NT2/D1 (cell line): ENCODE measurements around the gene NRGN.

Experiments used
- DNase-seq: peaks from one replicate; pipeline ENCODE4 v3.0.0-alpha.2; 2011; ENCODE audit warnings: low read depth, low spot score
- H3K27me3 ChIP-seq: 2 replicates; pipeline ENCODE4 v1.6.0; 2011; ENCODE audit warnings: mild to moderate bottlenecking; ENCODE audit not compliant: insufficient read length, insufficient read depth
- H3K36me3 ChIP-seq: 2 replicates; pipeline ENCODE4 v1.6.1; 2011; ENCODE audit warnings: mild to moderate bottlenecking, low read length, mixed read lengths; ENCODE audit not compliant: insufficient read depth, insufficient read length
- H3K4me1 ChIP-seq: 2 replicates; pipeline ENCODE4 v1.5.1; 2011; ENCODE audit not compliant: insufficient read depth, insufficient read length
- H3K4me3 ChIP-seq: 2 replicates; pipeline ENCODE4 v1.5.1; 2011; ENCODE audit warnings: low read depth; ENCODE audit not compliant: insufficient read length
- H3K9ac ChIP-seq: 2 replicates; pipeline ENCODE4 v1.6.0; 2011; ENCODE audit warnings: low read depth; ENCODE audit not compliant: insufficient read length
- H3K9me3 ChIP-seq: 2 replicates; pipeline ENCODE4 v1.5.1; 2011; ENCODE audit warnings: mild to moderate bottlenecking, low read length; ENCODE audit not compliant: insufficient read depth
- SUZ12 ChIP-seq: IDR thresholded peaks from 2 replicates; pipeline ENCODE4 v1.6.1; 2011; ENCODE audit not compliant: insufficient read length, insufficient read depth; ENCODE audit errors: extremely low read depth
- YY1 ChIP-seq: IDR thresholded peaks from 2 replicates; pipeline ENCODE4 v1.6.1; 2011; ENCODE audit not compliant: insufficient read length, insufficient read depth
- ZNF274 ChIP-seq: IDR thresholded peaks from 2 replicates; pipeline ENCODE4 v1.6.1; 2011; ENCODE audit warnings: mild to moderate bottlenecking, low read depth, low read length

The NRGN gene

GRCh38 chr11:124742555-124742954 lies 2.8 kb downstream of the NRGN start:
- peaks cover 8% of the 10 kb centered on the region for H3K4me1 ChIP-seq
- H3K4me3 ChIP-seq, result no peak overlapping the region
- no peaks in the 10 kb centered on the region for H3K36me3 ChIP-seq
- no peak for DNase-seq
- H3K27me3 ChIP-seq, result peaks cover 88% of the 10 kb centered on the region
- no peak for TF ChIP-seq SUZ12
- no peak for TF ChIP-seq ZNF274
- TF ChIP-seq YY1, result no peak
- no peaks in the 10 kb centered on the region for H3K9me3 ChIP-seq
- no peak overlapping the region for H3K9ac ChIP-seq

DNA sequence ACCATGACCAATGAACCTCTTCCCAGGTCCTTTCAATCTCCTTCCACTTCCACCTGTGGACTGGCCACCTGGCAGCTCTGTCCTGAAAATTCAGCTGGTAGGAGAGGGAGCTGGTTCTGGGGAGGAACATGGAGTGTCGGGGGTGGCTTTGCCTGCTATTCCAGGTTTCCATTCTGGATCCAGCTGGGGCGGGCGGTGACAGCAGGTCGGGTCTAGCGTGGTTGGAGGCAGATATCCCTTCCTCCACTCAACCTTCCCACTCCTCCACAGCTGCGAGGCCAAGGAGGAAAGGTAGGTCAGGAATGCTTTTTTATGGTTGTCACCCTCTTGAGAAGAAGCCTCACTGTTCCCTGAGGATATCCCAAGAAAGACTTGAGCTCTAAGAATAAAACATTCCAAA lies 3.3 kb downstream of the NRGN start:
- DNase-seq, result no peak
- Histone ChIP-seq H3K4me1 (peaks cover 9% of the 10 kb centered on the region), H3K36me3 (no peaks in the 10 kb centered on the region), H3K9me3 (no peaks in the 10 kb centered on the region), H3K9ac (no peak overlapping the region), H3K27me3 (peaks cover 86% of the 10 kb centered on the region), H3K4me3 (no peak overlapping the region)
- no peak for TF ChIP-seq YY1
- no peak for TF ChIP-seq ZNF274
- TF ChIP-seq SUZ12, result no peak

DNA sequence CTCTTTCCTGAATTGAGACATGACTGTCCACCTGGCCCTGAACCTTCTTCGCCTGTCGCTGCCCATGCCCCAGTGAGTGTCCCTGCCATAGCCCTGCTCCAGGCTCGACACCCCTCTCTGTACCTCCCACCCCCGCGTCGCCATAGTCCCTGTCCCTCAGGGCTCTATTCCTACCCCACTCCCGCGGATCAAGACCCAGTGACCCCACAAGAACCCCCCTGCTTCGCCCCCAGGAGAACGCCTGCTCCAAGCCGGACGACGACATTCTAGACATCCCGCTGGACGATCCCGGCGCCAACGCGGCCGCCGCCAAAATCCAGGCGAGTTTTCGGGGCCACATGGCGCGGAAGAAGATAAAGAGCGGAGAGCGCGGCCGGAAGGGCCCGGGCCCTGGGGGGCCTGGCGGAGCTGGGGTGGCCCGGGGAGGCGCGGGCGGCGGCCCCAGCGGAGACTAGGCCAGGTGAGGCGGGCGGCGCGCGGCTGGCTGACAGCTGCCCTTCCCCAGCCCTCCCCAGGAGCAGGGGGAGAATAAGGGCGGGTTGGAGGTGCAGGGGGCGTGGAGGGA lies 5.6 kb downstream of the NRGN start:
- DNase-seq, result no peak
- Histone ChIP-seq H3K4me1 (peaks cover 9% of the 10 kb centered on the region), H3K9me3 (no peaks in the 10 kb centered on the region), H3K9ac (no peak overlapping the region), H3K36me3 (no peaks in the 10 kb centered on the region), H3K4me3 (peak overlapping the region; percentile 65), H3K27me3 (peaks cover 73% of the 10 kb centered on the region)
- no peak for TF ChIP-seq ZNF274
- TF ChIP-seq SUZ12, result no peak
- no peak for TF ChIP-seq YY1

DNA sequence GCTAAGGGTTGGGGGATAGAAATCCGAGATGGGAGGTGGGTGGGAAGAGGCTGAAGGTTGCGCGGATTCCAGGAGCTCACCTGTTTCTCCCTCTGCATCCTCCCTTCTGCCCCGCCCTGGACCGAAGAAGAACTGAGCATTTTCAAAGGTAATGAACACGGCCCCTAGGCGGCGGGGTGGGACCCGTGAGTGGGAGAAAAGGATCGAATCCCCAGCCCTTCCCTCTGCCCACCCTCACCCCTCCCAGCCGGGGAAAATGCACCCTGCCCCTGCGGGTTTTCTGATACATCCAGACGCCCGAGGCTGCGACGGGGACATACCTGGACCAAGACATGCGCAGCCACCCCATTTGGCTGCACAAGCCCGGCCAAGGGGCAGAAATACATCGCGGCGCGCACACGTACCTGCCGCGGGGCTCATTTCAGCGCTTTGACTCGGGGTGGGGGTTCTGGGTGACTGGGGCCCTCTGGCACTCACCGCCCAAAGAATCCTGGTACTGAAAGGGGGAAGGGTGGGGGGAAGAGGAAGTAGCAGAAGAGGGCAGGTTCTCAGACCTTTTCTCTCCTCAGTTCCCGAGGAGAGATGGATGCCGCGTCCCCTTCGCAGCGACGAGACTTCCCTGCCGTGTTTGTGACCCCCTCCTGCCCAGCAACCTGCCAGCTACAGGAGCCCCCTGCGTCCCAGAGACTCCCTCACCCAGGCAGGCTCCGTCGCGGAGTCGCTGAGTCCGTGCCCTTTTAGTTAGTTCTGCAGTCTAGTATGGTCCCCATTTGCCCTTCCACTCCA lies 6.3 kb downstream of the NRGN start:
- H3K27me3 ChIP-seq, result peaks cover 67% of the 10 kb centered on the region
- DNase-seq, result no peak
- H3K4me1 ChIP-seq, result peaks cover 9% of the 10 kb centered on the region
- H3K9me3 ChIP-seq, result no peaks in the 10 kb centered on the region
- no peaks in the 10 kb centered on the region for H3K36me3 ChIP-seq
- no peak for TF ChIP-seq SUZ12
- no peak for TF ChIP-seq ZNF274
- no peak for TF ChIP-seq YY1
- peak overlapping the region; percentile 78 for H3K9ac ChIP-seq
- H3K4me3 ChIP-seq, result peak overlapping the region; percentile 65

DNA sequence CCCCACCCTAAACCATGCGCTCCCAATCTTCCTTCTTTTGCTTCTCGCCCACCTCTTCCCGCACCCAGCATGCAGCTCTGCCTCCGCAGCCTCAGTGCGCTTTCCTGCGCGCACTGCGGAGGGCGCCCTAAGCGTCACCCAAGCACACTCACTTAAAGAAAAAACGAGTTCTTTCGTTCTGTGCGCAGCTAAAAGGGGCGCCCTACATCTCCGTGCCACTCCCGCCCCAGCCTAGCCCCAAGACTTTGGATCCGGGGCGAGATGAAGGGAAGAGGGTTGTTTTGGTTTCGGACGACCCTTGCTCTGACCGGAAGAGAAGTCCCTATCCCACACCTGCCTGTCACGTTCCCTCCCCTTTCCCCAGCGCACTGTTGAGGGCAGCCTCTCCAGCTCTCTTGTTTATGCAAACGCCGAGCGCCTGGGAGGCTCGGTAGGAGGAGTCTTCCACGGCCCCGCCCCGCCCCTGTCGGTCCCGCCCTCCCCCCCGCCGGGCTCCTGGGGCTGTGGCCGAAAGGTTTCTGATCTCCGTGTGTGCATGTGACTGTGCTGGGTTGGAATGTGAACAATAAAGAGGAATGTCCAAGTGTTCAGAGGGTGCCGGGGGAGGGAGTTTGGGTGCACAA lies 7.0 kb downstream of the NRGN start:
- no peak for TF ChIP-seq ZNF274
- no peak for TF ChIP-seq YY1
- no peak for TF ChIP-seq SUZ12
- peak overlapping the region; percentile 78 for H3K9ac ChIP-seq
- H3K36me3 ChIP-seq, result no peaks in the 10 kb centered on the region
- H3K9me3 ChIP-seq, result no peaks in the 10 kb centered on the region
- DNase-seq, result peak; percentile 72
- peak overlapping the region; percentile 65 for H3K4me3 ChIP-seq
- H3K27me3 ChIP-seq, result peaks cover 60% of the 10 kb centered on the region
- peaks cover 9% of the 10 kb centered on the region for H3K4me1 ChIP-seq

DNA sequence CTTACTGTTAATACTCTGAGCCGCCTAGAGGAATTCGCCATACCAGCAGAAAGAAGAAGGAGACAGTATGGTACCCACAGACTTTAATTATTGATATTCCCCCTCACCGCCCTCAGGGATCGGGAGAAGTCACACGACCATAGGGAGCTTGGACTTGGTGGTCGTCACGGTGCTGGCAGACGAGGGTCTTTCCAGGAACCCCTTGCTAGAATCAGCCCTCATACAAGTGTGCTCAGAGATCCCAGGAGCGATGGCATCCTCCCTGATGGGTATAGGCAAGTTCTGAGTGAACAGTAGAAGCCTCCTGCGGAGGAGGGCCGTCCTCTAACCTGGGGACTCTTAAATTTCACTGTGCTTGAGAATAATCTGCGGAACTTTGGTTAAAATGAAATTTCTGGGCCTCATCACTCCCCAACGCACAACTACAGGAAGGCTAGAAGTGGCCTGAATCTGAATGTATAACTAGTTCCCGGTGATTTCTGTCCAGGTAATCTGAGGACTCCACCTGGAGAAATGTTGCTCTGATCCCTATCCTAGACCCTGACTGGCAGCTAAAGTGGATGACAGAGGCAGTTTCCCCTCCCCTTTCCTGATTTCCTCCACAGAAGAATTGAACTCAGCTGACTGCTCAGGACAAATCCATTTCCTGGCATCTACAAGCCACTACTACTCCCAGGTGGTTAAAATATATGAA lies 7.8 kb downstream of the NRGN start:
- Histone ChIP-seq H3K9me3 (no peaks in the 10 kb centered on the region), H3K4me3 (no peak overlapping the region), H3K9ac (no peak overlapping the region), H3K27me3 (peaks cover 51% of the 10 kb centered on the region), H3K4me1 (peaks cover 9% of the 10 kb centered on the region), H3K36me3 (no peaks in the 10 kb centered on the region)
- no peak for TF ChIP-seq SUZ12
- TF ChIP-seq ZNF274, result no peak
- no peak for TF ChIP-seq YY1
- DNase-seq, result no peak

DNA sequence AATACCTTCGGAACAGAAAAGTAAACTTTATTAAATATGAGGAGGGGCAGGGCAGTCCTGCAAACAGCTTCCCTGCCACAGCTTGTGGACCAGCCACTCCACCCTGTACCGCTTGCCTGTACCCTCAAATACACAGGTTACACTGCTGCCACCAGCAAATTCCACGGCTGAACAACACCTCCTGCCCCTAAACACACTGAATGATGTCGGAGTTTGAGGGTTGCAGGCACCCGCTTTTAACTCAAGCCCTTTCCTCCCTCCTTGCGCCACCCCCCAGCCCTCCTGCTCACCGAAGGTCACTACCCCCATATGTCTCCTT lies 8.3 kb downstream of the NRGN start:
- Histone ChIP-seq H3K27me3 (peaks cover 46% of the 10 kb centered on the region), H3K9me3 (no peaks in the 10 kb centered on the region), H3K4me3 (no peak overlapping the region), H3K36me3 (no peaks in the 10 kb centered on the region), H3K4me1 (peaks cover 9% of the 10 kb centered on the region), H3K9ac (no peak overlapping the region)
- no peak for TF ChIP-seq SUZ12
- no peak for TF ChIP-seq ZNF274
- no peak for TF ChIP-seq YY1
- DNase-seq, result no peak
